Endothelial cell of umbilical vein (primary cell): Measurements from ENCODE around the gene GRPR.

ENCODE experiments used
- CTCF ChIP-seq, 2 donors: IDR thresholded peaks; 1 replicate in 1 of 2; 2 replicates in 1 of 2; pipeline ENCODE4 v1.5.1; 2011; ENCODE audit warnings: low read length in 2 of 2, mild to moderate bottlenecking in 2 of 2, moderate library complexity in 2 of 2, control low read depth in 1 of 2, inconsistent platforms in 1 of 2, low read depth in 1 of 2; ENCODE audit not compliant: insufficient read depth in 1 of 2; ENCODE audit errors: extremely low read depth in 1 of 2
- EZH2 ChIP-seq: IDR thresholded peaks from 2 replicates; pipeline ENCODE4 v1.6.1; 2012; ENCODE audit warnings: borderline replicate concordance, low read depth, mild to moderate bottlenecking, moderate library complexity, low read length, inconsistent platforms; ENCODE audit not compliant: severe bottlenecking
- FOS ChIP-seq: IDR thresholded peaks from 2 replicates; pipeline ENCODE4 v1.6.1; 2011; ENCODE audit warnings: mild to moderate bottlenecking, low read length, moderate library complexity, borderline replicate concordance; ENCODE audit not compliant: insufficient read depth
- GATA2 ChIP-seq: IDR thresholded peaks from 2 replicates; pipeline ENCODE4 v1.7.0; 2011; ENCODE audit warnings: low read depth, mild to moderate bottlenecking, moderate library complexity, mixed read lengths, low read length; ENCODE audit not compliant: insufficient read length, insufficient read depth
- JUN ChIP-seq: IDR thresholded peaks from 2 replicates; pipeline ENCODE4 v1.6.1; 2011; ENCODE audit warnings: borderline replicate concordance, low read depth; ENCODE audit not compliant: insufficient read length, insufficient read depth
- MAX ChIP-seq: IDR thresholded peaks from 2 replicates; pipeline ENCODE4 v1.6.1; 2011; ENCODE audit not compliant: insufficient read depth, insufficient read length
- MYC ChIP-seq: IDR thresholded peaks from one replicate; pipeline ENCODE4 v1.6.1; 2011; ENCODE audit warnings: mild to moderate bottlenecking, low read depth, low read length
- POLR2A ChIP-seq: IDR thresholded peaks from 2 replicates; pipeline ENCODE4 v1.6.1; 2012; ENCODE audit warnings: low read depth, mild to moderate bottlenecking, control low read depth, low read length
- POLR2AphosphoS5 ChIP-seq: IDR thresholded peaks from 2 replicates; pipeline ENCODE4 v1.6.1; 2012; ENCODE audit warnings: low read depth, mild to moderate bottlenecking, control low read depth, low read length, moderate library complexity; ENCODE audit not compliant: insufficient read depth

- no peak for TF ChIP-seq POLR2A
- no peak for TF ChIP-seq GATA2
- TF ChIP-seq JUN: no peak
- no peak for TF ChIP-seq CTCF (IDR thresholded peaks at IDR 0.05; ENCODE audit: extremely low read depth in 1 of 2, insufficient read depth in 1 of 2, low read depth in 1 of 2, low read length in 2 of 2)
- no peak for TF ChIP-seq EZH2
- TF ChIP-seq MYC: no peak
- TF ChIP-seq POLR2AphosphoS5: no peak
- no peak for TF ChIP-seq FOS
- TF ChIP-seq MAX: no peak
These were observed 63.8 kb downstream of the GRPR start for GRCh38 chrX:16187024-16187760.
